Measurements from ENCODE around the gene ZBTB20. TPM values are rescaled to one million over a fixed set of nuclear protein-coding genes. Genes with fewer than 3 reads are reported as not detected.

The ZBTB20 gene
- total and polyA plus RNA-seq, 4 donors: 0.88 to 83.2 (median 20.4) TPM

DNA sequence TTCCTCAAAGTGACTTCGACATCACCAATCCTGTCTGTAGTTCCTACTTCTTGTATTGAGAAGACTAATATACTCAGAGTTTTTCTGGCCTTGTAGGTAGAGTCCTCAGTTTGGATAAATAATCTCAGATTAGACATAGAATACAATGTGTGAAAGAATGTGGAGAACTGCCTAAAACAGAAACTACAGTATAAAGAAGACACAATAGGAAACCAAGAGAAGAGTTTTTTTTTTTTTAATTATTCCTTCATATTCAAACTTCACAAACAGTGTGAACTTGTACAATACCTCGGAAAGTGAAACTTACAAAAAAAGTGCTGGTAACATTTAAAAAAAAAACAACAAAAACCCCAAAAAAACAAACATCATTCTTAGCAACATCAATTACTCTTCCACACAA is 832.8 kb downstream of the ZBTB20 start:
- Histone ChIP-seq H3K4me3 (ENCODE audit: low read depth in 1 of 3, low read length in 3 of 3) (no peak overlapping the region), H3K9ac (ENCODE audit: low read depth in 1 of 2, low read length in 2 of 2) (no peak overlapping the region), H3K9me3 (ENCODE audit: control insufficient read depth in 4 of 4, low read length in 3 of 4) (no peaks in the 10 kb centered on the region), H3K36me3 (ENCODE audit: control insufficient read depth in 4 of 4, insufficient read depth in 3 of 4, low read depth in 1 of 4, low read length in 3 of 4) (peaks cover 0 to 8% (median 4%) of the 10 kb centered on the region in 4 donors), H3K27me3 (ENCODE audit: control insufficient read depth in 4 of 4, insufficient read depth in 4 of 4, low read length in 3 of 4) (no peaks in the 10 kb centered on the region), H3K4me1 (ENCODE audit: control insufficient read depth in 4 of 4, insufficient read depth in 4 of 4, low read length in 3 of 4) (no peaks in the 10 kb centered on the region), H3K27ac (ENCODE audit: low read depth in 1 of 2, low read length in 2 of 2) (no peak overlapping the region)
- 72% methylated on average over 2 of the region's 2 CpGs for WGBS
- no peak for DNase-seq (ENCODE audit: low spot score)
- no peak for TF ChIP-seq HNF4A (conservative IDR thresholded peaks at IDR 0.05)
- TF ChIP-seq HNF4G (IDR thresholded peaks at IDR 0.05): no peak
- no peak for TF ChIP-seq GABPA (IDR thresholded peaks at IDR 0.05 in 1 of 2, conservative IDR thresholded peaks at IDR 0.05 in 1 of 2)
- no peak for TF ChIP-seq RXRA (IDR thresholded peaks at IDR 0.05)
- TF ChIP-seq JUND (IDR thresholded peaks at IDR 0.05): no peak

DNA sequence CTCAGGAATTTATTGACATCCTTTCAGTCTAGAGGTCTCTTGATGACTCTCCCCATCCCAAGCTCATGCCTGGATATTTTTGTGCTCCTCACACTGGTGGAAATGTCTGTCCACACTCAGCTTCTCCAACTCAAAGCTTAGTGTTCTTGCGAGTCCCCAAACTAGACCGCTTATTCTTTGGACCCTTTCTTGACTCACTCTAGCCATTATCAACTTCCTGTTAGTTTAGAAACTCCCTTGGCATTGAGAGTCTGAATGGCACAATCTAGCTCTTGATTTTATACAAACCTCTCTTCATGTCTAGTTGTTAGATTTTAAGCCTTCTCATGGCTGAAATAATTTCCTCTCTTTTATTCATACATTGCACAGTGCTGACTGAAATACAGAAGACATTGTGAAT is 833.7 kb downstream of the ZBTB20 start:
- DNase-seq (ENCODE audit: low spot score): no peak
- Histone ChIP-seq H3K4me3 (ENCODE audit: low read depth in 1 of 3, low read length in 3 of 3) (no peak overlapping the region), H3K4me1 (ENCODE audit: control insufficient read depth in 4 of 4, insufficient read depth in 4 of 4, low read length in 3 of 4) (no peaks in the 10 kb centered on the region), H3K9ac (ENCODE audit: low read depth in 1 of 2, low read length in 2 of 2) (no peak overlapping the region), H3K36me3 (ENCODE audit: control insufficient read depth in 4 of 4, insufficient read depth in 3 of 4, low read depth in 1 of 4, low read length in 3 of 4) (peaks cover 0 to 8% (median 4%) of the 10 kb centered on the region in 4 donors), H3K27me3 (ENCODE audit: control insufficient read depth in 4 of 4, insufficient read depth in 4 of 4, low read length in 3 of 4) (no peaks in the 10 kb centered on the region), H3K27ac (ENCODE audit: low read depth in 1 of 2, low read length in 2 of 2) (no peak overlapping the region), H3K9me3 (ENCODE audit: control insufficient read depth in 4 of 4, low read length in 3 of 4) (no peaks in the 10 kb centered on the region)
- WGBS: 92% methylated on average over 2 of the region's 2 CpGs
- TF ChIP-seq REST (IDR thresholded peaks at IDR 0.05): no peak
- TF ChIP-seq NR2F2 (IDR thresholded peaks at IDR 0.05): no peak
- no peak for TF ChIP-seq JUND (IDR thresholded peaks at IDR 0.05)
- TF ChIP-seq, protein P1, sequence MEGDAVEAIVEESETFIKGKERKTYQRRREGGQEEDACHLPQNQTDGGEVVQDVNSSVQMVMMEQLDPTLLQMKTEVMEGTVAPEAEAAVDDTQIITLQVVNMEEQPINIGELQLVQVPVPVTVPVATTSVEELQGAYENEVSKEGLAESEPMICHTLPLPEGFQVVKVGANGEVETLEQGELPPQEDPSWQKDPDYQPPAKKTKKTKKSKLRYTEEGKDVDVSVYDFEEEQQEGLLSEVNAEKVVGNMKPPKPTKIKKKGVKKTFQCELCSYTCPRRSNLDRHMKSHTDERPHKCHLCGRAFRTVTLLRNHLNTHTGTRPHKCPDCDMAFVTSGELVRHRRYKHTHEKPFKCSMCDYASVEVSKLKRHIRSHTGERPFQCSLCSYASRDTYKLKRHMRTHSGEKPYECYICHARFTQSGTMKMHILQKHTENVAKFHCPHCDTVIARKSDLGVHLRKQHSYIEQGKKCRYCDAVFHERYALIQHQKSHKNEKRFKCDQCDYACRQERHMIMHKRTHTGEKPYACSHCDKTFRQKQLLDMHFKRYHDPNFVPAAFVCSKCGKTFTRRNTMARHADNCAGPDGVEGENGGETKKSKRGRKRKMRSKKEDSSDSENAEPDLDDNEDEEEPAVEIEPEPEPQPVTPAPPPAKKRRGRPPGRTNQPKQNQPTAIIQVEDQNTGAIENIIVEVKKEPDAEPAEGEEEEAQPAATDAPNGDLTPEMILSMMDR (IDR thresholded peaks at IDR 0.05; ENCODE audit: low read depth, low read length, missing input control): no peak
- TF ChIP-seq, protein P2, sequence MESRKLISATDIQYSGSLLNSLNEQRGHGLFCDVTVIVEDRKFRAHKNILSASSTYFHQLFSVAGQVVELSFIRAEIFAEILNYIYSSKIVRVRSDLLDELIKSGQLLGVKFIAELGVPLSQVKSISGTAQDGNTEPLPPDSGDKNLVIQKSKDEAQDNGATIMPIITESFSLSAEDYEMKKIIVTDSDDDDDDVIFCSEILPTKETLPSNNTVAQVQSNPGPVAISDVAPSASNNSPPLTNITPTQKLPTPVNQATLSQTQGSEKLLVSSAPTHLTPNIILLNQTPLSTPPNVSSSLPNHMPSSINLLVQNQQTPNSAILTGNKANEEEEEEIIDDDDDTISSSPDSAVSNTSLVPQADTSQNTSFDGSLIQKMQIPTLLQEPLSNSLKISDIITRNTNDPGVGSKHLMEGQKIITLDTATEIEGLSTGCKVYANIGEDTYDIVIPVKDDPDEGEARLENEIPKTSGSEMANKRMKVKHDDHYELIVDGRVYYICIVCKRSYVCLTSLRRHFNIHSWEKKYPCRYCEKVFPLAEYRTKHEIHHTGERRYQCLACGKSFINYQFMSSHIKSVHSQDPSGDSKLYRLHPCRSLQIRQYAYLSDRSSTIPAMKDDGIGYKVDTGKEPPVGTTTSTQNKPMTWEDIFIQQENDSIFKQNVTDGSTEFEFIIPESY (IDR thresholded peaks at IDR 0.05): no peak
- TF ChIP-seq FOXA1 (IDR thresholded peaks at IDR 0.05): no peak

DNA sequence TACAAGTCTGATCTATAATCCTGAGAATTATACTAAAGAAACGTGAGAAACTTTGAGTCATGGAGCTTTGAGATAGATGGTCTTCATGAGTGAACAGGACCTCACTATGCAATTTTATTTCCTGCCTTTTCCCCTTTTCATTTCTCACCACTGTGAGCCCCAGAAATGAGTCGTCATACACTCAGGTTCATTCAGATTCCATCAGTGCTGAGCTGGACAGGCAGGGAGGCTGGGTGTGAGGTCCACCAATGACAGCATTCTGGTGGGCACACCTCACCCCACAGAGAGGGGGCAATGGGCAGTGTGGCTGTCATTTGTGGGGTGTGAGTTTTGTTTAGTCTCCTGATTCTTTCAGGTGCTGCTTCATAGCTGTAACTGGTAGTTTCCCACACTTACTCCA is 836.4 kb downstream of the ZBTB20 start:
- WGBS: 76% methylated on average over 2 of the region's 2 CpGs
- no peak for TF ChIP-seq GABPA (IDR thresholded peaks at IDR 0.05 in 1 of 2, conservative IDR thresholded peaks at IDR 0.05 in 1 of 2)
- no peak for TF ChIP-seq SP1 (IDR thresholded peaks at IDR 0.05)
- TF ChIP-seq, protein P2 (IDR thresholded peaks at IDR 0.05): no peak
- TF ChIP-seq, protein P3, sequence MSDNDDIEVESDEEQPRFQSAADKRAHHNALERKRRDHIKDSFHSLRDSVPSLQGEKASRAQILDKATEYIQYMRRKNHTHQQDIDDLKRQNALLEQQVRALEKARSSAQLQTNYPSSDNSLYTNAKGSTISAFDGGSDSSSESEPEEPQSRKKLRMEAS (IDR thresholded peaks at IDR 0.05): no peak
- no peak for TF ChIP-seq EGR1 (IDR thresholded peaks at IDR 0.05; ENCODE audit: low read depth in 2 of 2)
- no peak for TF ChIP-seq YY1 (IDR thresholded peaks at IDR 0.05)
- no peak for TF ChIP-seq NR2F2 (IDR thresholded peaks at IDR 0.05)
- TF ChIP-seq, protein P1 (IDR thresholded peaks at IDR 0.05; ENCODE audit: low read depth, low read length, missing input control): no peak
- TF ChIP-seq FOXA2 (IDR thresholded peaks at IDR 0.05): no peak
- H3K9me3 ChIP-seq (ENCODE audit: control insufficient read depth in 4 of 4, low read length in 3 of 4): no peaks in the 10 kb centered on the region
- H3K36me3 ChIP-seq (ENCODE audit: control insufficient read depth in 4 of 4, insufficient read depth in 3 of 4, low read depth in 1 of 4, low read length in 3 of 4): peaks cover 0 to 4% (median 4%) of the 10 kb centered on the region in 4 donors
- no peak overlapping the region for H3K27ac ChIP-seq (ENCODE audit: low read depth in 1 of 2, low read length in 2 of 2)
- no peak overlapping the region for H3K9ac ChIP-seq (ENCODE audit: low read depth in 1 of 2, low read length in 2 of 2)
- no peaks in the 10 kb centered on the region for H3K4me1 ChIP-seq (ENCODE audit: control insufficient read depth in 4 of 4, insufficient read depth in 4 of 4, low read length in 3 of 4)
- no peak for DNase-seq (ENCODE audit: low spot score)
- no peak overlapping the region for H3K4me3 ChIP-seq (ENCODE audit: low read depth in 1 of 3, low read length in 3 of 3)
- no peaks in the 10 kb centered on the region for H3K27me3 ChIP-seq (ENCODE audit: control insufficient read depth in 4 of 4, insufficient read depth in 4 of 4, low read length in 3 of 4)

All from liver (tissue), 9 donors.